Stimulated activated CD8-positive, alpha-beta memory T cell treated with anti-CD3 and anti-CD28 coated beads, Interleukin-2, amount 100 ng/mL, for 48 hours (primary cell): ENCODE data around the gene TM6SF1.
"Not testable (repeated sequence)": the region's sequence is repeated elsewhere in the genome, so short reads cannot be mapped to it uniquely, and the experiment has no call there.

ENCODE experiments used
- DNase-seq, 2 donors: peaks; one replicate each; pipeline ENCODE4 v3.0.0-alpha.2; 2020; ENCODE audit warnings: low read depth in 2 of 2

TM6SF1 gene

DNA sequence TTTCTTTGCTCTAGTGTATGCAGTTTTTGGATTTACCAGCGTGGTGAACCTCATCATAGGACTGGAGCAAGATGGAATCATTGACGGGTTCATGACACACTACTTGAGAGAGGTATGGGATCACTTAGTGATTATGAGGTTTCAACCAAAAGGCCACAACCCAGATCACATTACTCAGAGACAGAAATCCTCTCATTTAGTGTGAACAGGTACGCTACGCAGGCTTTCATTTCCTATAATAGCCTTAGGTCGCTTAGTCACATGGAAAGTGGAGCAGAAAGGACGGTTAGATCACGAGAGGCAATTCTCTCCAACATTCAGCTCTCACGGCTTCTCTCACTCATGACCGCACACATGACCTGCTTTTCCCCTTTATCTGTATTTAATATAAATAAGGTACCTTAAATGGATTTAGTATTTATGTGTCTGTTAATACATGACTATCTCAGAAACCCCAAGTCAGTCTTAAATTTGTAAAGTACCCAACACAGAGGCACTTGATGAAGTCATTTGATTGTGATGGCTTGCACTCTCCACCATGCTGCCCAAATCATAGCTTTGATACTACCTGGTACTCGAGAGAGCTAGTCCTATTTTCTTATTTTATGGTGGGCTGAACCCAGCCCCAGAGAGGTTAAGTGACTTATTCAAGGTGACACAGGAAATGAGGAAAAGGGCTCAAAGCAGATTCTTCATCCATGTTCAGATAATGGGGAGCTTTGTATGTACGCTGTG, 8.6 kb downstream of the TM6SF1 start:
- no peak for DNase-seq

- no peak for DNase-seq
Measured at GRCh38 chr15:83118291-83118827, 10.9 kb downstream of the TM6SF1 start.

- DNase-seq, result no peak
Measured at GRCh38 chr15:83118968-83119367, 11.5 kb downstream of the TM6SF1 start.

GRCh38 chr15:83119968-83120581, 12.6 kb downstream of the TM6SF1 start:
- DNase-seq, result no peak

GRCh38 chr15:83123529-83123928, 16.1 kb downstream of the TM6SF1 start:
- no peak for DNase-seq

GRCh38 chr15:83127547-83128150, 20.2 kb downstream of the TM6SF1 start:
- no peak for DNase-seq

DNA sequence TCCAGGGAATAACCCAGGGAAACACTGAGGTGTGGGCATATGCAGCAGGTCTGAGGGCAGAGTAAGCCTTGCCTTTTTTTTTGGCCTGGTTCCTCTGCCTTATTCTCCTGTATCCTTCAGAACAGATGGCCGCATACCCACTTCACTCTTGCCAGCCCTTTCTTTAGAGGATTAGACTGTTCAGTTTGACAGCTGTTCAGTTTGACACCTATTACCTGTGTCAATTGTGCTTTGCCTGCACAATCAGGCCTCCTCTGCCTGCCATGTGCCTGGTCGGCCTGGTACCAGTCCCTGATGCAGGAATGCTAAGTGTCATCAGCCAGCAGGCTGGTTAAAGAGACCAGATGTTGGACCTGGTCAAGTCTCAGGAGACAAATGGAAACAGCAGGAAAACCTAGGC, 22.3 kb downstream of the TM6SF1 start:
- DNase-seq, result no peak

- no peak for DNase-seq
Measured at GRCh38 chr15:83132861-83133523, 25.5 kb downstream of the TM6SF1 start.

DNA sequence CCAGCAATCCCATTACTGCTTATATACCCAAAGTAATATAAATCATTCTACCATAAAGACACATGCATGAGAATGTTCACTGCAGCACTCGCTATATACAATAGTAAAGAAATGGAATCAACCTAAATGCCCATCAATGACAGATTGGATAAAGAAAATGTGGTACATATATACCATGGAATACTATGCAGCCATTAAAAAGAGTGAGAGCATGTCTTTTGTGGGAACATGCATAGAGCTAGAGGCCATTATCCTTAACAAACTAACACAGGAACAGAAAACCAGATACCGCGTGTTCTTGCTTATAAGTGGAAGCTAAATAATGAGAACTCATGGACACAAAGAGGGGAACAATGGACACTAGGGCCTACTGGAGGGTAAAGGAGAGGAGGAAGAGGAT, 34.7 kb downstream of the TM6SF1 start:
- not testable (repeated sequence) for DNase-seq

DNA sequence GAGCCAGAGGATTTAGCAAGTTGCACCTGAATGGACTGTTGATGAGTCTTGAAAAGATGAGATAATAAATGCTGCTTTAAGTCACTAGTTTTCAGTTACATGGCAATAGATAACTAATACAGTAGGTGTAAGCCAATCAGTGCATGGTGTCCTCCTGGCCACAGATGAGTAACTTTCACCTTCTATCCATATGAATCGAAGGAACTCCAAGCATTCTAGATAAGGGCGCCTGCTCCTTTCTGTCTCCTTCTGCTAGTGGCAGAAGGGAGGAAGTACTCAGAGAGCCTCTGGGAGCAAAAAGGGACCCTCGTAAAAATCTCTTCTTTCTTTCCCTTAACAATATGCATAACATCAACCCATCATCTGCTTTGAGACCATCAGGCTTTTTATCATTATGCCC, 37.3 kb downstream of the TM6SF1 start:
- DNase-seq, result no peak

DNA sequence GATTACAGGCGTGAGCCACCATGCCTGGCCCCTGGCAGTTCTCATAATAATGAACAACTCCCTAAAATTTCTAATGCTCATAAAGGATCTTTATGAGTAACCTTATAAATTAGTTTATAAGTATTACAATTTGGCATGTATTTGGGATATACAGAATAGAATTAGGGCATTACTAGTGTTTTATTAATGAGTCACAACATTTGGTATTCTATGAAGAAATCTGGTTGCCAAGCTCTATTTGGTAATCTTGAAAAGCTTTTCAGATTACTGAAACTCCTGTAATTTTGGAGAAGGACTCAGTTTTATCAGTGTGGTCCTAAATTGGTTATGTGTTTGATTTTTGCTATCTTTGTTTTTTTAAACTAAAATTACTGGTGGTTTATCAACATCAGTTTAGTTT, 45.8 kb downstream of the TM6SF1 start:
- no peak for DNase-seq

GRCh38 chr15:83155942-83156341, 48.5 kb downstream of the TM6SF1 start:
- DNase-seq, result no peak

GRCh38 chr15:83158393-83158792, 50.9 kb downstream of the TM6SF1 start:
- no peak for DNase-seq

DNA sequence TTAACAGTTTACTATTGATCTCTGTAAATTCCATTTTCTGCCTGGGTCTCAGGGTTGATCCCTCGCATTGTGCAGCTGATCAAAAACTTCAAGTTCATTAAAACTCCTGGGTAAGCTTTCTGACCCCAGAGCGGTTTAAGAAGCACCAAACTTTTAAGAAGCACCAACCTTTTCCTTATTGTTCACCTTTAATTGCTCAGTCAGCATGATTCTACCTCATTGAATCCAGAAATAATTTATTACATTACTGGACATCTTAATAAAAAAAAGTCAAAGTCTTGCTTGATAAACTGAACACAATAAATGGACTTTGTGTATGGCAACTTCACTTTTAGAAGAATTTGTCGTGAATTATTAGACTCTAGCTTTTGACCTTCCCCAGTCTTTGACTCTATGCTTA, 53.3 kb downstream of the TM6SF1 start:
- no peak for DNase-seq

GRCh38 chr15:83163032-83163431, 55.6 kb downstream of the TM6SF1 start:
- DNase-seq, result no peak

DNA sequence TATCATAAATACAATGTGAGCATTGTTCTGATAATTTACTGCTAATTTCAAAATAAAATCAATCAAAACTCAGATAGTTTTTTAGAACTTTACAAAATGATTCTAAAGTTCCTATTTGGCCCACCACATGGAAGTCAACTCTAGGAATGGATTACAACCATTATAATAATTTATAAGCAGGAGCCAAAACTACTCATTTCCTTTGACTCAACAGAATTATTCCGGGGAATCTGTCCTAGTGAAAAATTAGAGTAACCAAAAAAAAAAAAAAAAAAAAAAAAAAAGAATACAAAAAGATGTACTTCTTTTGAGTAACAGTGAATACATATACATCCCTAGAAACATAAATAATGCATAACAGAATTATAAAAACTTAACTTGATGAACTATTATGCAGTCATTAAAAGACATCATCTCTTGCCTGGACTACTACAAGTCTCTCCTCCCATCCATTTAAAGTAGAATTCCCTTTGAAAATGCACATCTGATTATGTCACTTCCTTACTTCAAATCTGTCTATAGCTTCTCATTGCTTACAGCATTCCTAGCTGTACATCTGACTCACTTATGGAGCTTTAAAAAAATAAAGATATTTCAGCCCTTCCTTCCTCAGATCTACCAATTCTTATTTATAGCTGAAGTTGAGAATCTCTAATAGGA, 56.8 kb downstream of the TM6SF1 start:
- no peak for DNase-seq

DNA sequence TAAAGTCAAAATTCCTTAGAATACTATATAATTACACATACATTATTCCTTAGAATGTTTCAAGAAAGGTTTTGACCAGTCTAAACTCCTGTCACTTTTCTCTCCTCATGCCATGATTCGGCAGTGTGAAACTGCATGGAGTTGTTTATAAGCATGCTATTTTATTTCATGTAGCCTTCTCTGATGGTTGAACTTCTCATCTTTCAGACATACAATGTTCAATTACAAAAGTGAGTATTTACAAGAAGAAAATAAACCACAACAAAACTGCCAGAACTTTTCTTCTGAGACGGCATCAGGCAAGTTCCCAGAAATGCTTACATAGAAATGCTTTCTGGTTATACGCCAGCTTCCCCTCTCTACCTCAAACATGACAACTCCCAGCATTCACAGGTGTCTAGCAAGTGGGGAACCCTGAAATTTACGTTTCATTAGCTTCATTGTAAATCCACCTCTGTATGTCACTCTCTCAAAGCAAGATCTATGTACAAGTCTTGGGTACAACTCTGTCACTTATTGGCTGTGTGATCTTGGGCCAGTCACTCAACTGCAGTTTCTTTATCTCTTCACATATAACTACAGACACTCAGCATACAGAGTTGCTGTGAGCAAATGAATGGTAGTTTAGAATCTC, 57.4 kb downstream of the TM6SF1 start:
- DNase-seq, result no peak

- no peak for DNase-seq
Measured at GRCh38 chr15:83166218-83166617, 58.8 kb downstream of the TM6SF1 start.

DNA sequence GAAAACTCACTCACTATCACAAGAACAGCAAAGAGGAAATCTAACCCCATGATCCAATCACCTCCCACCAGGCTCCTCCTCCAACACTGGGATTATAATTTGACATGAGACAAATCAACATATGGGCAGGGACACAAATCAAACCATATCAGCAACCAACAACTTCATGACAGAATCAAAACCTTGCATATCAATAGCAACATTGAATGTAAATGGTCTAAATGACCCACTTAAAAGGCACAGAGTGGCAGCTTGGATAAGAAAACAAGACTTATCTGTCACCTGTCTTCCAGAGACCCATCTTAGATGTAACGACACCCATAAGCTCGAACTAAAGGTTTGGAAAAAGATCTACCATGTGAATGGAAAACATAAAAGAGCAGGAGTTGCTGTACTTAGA, 59.4 kb downstream of the TM6SF1 start:
- DNase-seq, result no peak

GRCh38 chr15:83169576-83169975, 62.1 kb downstream of the TM6SF1 start:
- DNase-seq, result not testable (repeated sequence)

DNA sequence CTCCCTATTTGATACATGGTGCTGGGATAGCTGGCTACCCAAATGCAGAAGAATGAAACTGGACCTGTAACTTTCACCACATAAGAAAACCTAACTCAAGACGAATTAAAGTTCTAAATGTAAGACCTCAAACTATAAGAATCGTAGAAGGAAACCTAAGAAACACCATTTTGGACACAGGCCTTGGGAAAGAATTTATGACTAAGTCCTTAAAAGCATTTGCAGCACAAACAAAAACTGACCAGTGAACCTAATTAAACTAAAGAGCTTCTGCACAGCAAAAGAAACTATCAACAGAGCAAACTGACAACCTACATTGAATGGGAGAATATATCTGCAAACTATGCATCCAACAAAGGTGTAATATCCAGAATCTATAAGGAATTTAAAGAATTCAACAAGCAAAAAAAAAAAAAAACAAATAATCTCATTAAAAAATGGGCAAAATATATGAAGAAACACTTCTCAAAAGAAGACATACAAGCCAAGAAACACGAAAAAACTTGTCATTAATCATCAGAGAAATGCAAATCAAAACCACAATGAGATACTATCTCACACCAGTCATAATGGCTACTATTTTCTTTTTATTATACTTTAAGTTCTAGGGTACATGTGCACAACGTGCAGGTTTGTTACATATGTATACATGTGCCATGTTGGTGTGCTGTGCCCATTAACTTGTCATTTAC, 63.2 kb downstream of the TM6SF1 start:
- DNase-seq, result no peak
